HL-60 (cell line): ENCODE results near the gene EFCAB13.
"Not testable (repeated sequence)": the region's sequence is repeated elsewhere in the genome, so short reads cannot be mapped to it uniquely, and the experiment has no call there.

Source experiments
- DNase-seq, 2 experiments: peaks; one replicate each; pipeline ENCODE4 v3.0.0-alpha.2; 2010 to 2020; ENCODE audit warnings: low read depth in 1 of 2, low spot score in 1 of 2
- H3K27ac ChIP-seq: fragments of 250-450 bp; sonication (Bioruptor Pico); replicated peaks from 2 replicates; pipeline ENCODE4 v1.5.1; 2020; ENCODE audit warnings: mild to moderate bottlenecking, moderate library complexity
- H3K27me3 ChIP-seq: fragments of 250-450 bp; sonication (Bioruptor Pico); 2 replicates; pipeline ENCODE4 v1.5.1; 2021; ENCODE audit warnings: mild to moderate bottlenecking, moderate library complexity; ENCODE audit not compliant: insufficient read depth, poor library complexity, severe bottlenecking
- H3K4me3 ChIP-seq: replicated peaks from 2 replicates; pipeline ENCODE4 v1.5.1; 2011; ENCODE audit warnings: mild to moderate bottlenecking, control low read depth, low read length; ENCODE audit not compliant: insufficient read depth
- CTCF ChIP-seq: IDR thresholded peaks from one replicate; pipeline ENCODE4 v1.5.1; 2011; ENCODE audit warnings: low read length, control low read depth, inconsistent platforms; ENCODE audit not compliant: insufficient read depth
- GABPA ChIP-seq: IDR thresholded peaks from 2 replicates; pipeline ENCODE4 v1.6.1; 2012; ENCODE audit warnings: low read depth
- POLR2AphosphoS5 ChIP-seq: IDR thresholded peaks from 2 replicates; pipeline ENCODE4 v1.6.1; 2012; ENCODE audit warnings: low read depth
- REST ChIP-seq: IDR thresholded peaks from 2 replicates; pipeline ENCODE4 v1.6.1; 2012; ENCODE audit warnings: low read depth; ENCODE audit not compliant: insufficient replicate concordance
- SPI1 ChIP-seq: IDR thresholded peaks from 2 replicates; pipeline ENCODE4 v1.6.1; 2012; ENCODE audit warnings: low read depth, mild to moderate bottlenecking, borderline replicate concordance

EFCAB13 gene

GRCh38 chr17:47376247-47376646 is 52.5 kb downstream of the EFCAB13 start:
- no peak overlapping the region for H3K27ac ChIP-seq

DNA sequence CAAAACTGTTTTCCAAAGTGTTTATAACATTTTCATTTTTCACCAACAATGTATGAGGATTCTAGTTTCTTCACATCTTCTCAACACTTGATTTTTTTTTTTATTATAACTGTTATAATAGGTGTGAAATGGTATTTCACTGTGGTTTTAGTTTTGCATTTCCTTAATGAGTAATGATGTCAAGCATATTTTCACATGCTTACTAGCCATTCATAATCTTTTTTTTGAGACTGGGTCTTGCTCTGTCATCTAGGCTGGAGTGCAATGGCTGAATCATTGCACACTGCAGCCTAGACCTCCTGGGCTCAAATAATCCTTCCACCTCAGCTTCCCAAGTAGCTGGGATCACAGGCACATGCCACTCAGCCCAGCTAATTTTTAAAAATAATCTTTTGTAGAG is 65.1 kb downstream of the EFCAB13 start:
- Histone ChIP-seq H3K27me3 (no peaks in the 10 kb centered on the region), H3K4me3 (no peak overlapping the region), H3K27ac (no peak overlapping the region)
- no peak for DNase-seq
- TF ChIP-seq SPI1: no peak
- TF ChIP-seq REST: no peak
- no peak for TF ChIP-seq GABPA
- TF ChIP-seq POLR2AphosphoS5: no peak
- TF ChIP-seq CTCF: no peak

More at GRCh38 chr17:47376247-47376646, 52.5 kb downstream of the EFCAB13 start:
- no peak for DNase-seq
- Histone ChIP-seq H3K27me3 (no peaks in the 10 kb centered on the region), H3K4me3 (no peak overlapping the region)
- TF ChIP-seq CTCF (no peak), GABPA (no peak), REST (no peak), SPI1 (no peak), POLR2AphosphoS5 (no peak)

DNA sequence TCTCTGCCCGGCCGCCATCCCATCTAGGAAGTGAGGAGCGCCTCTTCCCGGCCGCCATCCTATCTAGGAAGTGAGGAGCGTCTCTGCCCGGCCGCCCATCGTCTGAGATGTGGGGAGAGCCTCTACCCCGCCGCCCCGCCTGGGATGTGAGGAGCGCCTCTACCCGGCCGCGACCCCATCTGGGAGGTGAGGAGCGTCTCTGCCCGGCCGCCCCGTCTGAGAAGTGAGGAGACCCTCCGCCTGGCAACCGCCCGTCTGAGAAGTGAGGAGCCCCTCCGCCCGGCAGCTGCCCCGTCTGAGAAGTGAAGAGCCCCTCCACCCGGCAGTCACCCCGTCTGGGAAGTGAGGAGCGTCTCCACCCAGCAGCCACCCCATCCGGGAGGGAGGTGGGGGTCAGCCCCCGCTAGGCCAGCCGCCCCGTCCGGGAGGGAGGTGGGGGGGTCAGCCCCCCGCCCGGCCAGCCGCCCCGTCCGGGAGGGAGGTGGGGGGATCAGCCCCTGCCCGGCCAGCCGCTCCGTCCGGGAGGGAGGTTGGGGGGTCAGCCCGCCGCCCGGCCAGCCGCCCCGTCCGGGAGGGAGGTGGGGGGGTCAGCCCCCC is 73.9 kb downstream of the EFCAB13 start:
- H3K27me3 ChIP-seq, H3K27ac ChIP-seq, DNase-seq, H3K4me3 ChIP-seq: not testable (repeated sequence)

DNA sequence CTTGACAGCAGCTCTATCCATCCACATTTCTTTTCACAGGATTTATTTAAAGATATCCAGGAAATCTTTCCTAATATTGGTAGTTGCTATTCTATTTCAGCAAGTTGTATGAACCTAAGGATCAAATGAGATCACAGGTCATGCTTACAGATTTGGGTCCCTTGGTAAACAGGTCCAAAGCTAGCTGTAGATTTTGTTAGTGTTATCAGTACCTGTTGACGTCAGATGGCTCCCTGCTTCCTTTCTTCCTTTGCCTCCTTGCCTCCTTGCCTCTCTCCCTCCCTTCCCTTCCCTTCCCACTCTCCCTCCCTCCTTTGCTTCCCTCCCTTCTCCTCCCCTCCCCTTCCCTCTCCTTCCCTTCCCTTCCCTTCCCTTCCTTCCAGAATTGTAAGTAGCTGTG is 76.6 kb downstream of the EFCAB13 start:
- no peak overlapping the region for H3K27ac ChIP-seq

More for the DNA sequence above, 76.6 kb downstream of the EFCAB13 start:
- no peak for DNase-seq
- H3K4me3 ChIP-seq: no peak overlapping the region
- no peaks in the 10 kb centered on the region for H3K27me3 ChIP-seq
- TF ChIP-seq POLR2AphosphoS5 (no peak), GABPA (no peak), SPI1 (no peak), CTCF (no peak), REST (no peak)
